ENCODE results near the gene HHAT.

The HHAT gene

GRCh38 chr1:210631399-210631798, 302.7 kb downstream of the HHAT start:
- Mint-ChIP-seq H3K27me3 (ENCODE audit: low read depth, poor library complexity) (peaks cover 3% of the 10 kb centered on the region), H3K4me3 (no peak overlapping the region), H3K9me3 (no peaks in the 10 kb centered on the region), H3K27ac (no peak overlapping the region), H3K4me1 (peaks cover 4% of the 10 kb centered on the region), H3K36me3 (ENCODE audit: low read depth) (no peaks in the 10 kb centered on the region)
- DNase-seq = no peak
- no peak for TF ChIP-seq CTCF (IDR thresholded peaks at IDR 0.05)

- no peak for TF ChIP-seq CTCF (IDR thresholded peaks at IDR 0.05)
- Mint-ChIP-seq H3K4me3 (no peak overlapping the region), H3K4me1 (no peaks in the 10 kb centered on the region), H3K27me3 (ENCODE audit: low read depth, poor library complexity) (peaks cover 3% of the 10 kb centered on the region), H3K36me3 (ENCODE audit: low read depth) (no peaks in the 10 kb centered on the region), H3K27ac (no peak overlapping the region), H3K9me3 (no peaks in the 10 kb centered on the region)
- no peak for DNase-seq
Observed at GRCh38 chr1:210633140-210633539, 304.4 kb downstream of the HHAT start.

DNA sequence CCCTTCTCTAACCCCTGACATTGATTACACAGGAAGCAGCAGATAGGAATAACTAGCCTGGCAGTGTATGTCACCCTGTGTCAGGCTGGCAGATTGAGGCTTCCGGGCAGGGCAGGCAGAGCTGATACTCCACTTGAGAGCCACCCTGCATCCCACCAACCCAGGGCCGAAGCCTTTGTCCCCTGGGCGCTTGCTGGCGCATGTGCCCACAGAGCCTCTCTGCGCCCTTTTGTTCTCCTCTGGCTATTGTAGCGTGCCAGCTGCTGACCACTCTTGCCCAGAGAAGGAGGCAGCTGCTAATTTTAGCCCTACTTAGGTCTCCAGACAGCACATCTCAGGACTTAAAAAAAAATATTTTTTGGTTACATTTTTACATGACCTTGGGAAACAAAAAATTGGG, 304.9 kb downstream of the HHAT start:
- TF ChIP-seq CTCF (IDR thresholded peaks at IDR 0.05) = no peak
- H3K4me3 Mint-ChIP-seq = no peak overlapping the region
- no peak for DNase-seq
- H3K4me1 Mint-ChIP-seq = no peaks in the 10 kb centered on the region
- peaks cover 3% of the 10 kb centered on the region for H3K27me3 Mint-ChIP-seq (ENCODE audit: low read depth, poor library complexity)
- H3K36me3 Mint-ChIP-seq (ENCODE audit: low read depth) = no peaks in the 10 kb centered on the region
- no peak overlapping the region for H3K27ac Mint-ChIP-seq
- no peaks in the 10 kb centered on the region for H3K9me3 Mint-ChIP-seq

GRCh38 chr1:210635108-210635507, 306.4 kb downstream of the HHAT start:
- TF ChIP-seq CTCF (IDR thresholded peaks at IDR 0.05) = no peak
- no peak overlapping the region for H3K4me3 Mint-ChIP-seq
- no peak for DNase-seq
- H3K36me3 Mint-ChIP-seq (ENCODE audit: low read depth) = no peaks in the 10 kb centered on the region
- no peaks in the 10 kb centered on the region for H3K4me1 Mint-ChIP-seq
- H3K27ac Mint-ChIP-seq = no peak overlapping the region
- H3K27me3 Mint-ChIP-seq (ENCODE audit: low read depth, poor library complexity) = peaks cover 3% of the 10 kb centered on the region
- no peaks in the 10 kb centered on the region for H3K9me3 Mint-ChIP-seq

- Mint-ChIP-seq H3K4me1 (peaks cover 12% of the 10 kb centered on the region), H3K4me3 (no peak overlapping the region), H3K36me3 (ENCODE audit: low read depth) (no peaks in the 10 kb centered on the region), H3K27ac (no peak overlapping the region), H3K27me3 (ENCODE audit: low read depth, poor library complexity) (peaks cover 3% of the 10 kb centered on the region), H3K9me3 (no peaks in the 10 kb centered on the region)
- TF ChIP-seq CTCF (IDR thresholded peaks at IDR 0.05) = no peak
- no peak for DNase-seq
Observed at GRCh38 chr1:210641582-210641981, 312.9 kb downstream of the HHAT start.

DNA sequence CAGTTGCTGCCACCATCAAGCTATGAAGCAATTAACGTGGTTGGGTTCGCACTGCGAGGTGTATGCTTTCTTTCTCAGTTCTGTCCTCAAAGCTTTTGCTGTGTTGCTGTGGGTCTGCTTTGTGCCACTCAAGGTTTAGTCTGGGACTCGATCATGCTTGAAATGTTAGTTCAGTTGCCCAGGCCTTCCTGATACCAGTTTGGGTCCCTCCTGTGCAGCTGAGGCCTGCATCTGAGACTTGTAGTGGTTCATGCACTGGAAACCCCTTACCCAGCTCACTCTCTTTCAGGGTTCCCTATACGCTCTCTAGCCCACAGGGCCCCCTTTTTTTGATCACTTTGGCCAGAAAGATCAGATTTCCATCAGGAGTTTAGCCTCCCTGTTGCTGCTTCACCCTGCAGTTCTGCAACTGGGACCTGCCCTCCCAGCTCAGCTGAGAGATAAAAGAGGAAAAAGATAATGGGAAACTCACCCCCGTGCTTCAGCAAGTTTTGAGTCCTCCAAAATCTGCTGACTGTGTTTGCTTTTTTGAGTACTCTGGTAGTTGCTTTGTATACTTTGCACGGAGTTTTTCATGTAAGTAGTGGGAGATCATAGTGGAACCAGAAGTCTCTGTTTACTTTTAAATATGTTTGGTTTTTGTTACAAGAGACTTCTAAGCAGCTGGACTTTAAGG, 317.0 kb downstream of the HHAT start:
- H3K4me1 Mint-ChIP-seq = peaks cover 12% of the 10 kb centered on the region
- no peak overlapping the region for H3K4me3 Mint-ChIP-seq
- no peaks in the 10 kb centered on the region for H3K9me3 Mint-ChIP-seq
- no peak for TF ChIP-seq CTCF (IDR thresholded peaks at IDR 0.05)
- H3K27ac Mint-ChIP-seq = peak overlapping the region; percentile 81
- H3K27me3 Mint-ChIP-seq (ENCODE audit: low read depth, poor library complexity) = no peaks in the 10 kb centered on the region
- no peak for DNase-seq
- H3K36me3 Mint-ChIP-seq (ENCODE audit: low read depth) = no peaks in the 10 kb centered on the region
